ENCODE data around the gene BRSK2.

The BRSK2 gene

DNA sequence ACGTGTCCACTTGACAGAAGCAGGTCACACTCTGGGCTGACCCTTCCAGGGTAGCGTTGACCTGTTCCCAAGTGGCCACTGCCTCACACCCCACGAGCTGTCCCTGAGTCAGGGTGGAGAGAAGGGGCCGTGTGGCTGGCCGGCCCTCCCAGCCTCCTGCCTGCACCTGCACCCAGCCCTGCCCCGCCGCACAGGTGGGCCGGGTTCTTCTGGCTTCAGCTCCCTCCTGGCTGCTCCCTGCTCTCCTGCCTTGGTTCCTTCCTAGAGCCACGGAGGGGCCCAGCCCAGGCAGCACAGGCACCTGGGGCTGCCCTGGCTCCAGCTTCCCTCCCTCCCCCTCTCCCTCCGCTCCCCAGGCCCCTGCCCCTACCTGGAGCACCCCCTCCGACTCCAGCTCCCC is 54.6 kb downstream of the BRSK2 start:
- in situ Hi-C loops (cut with MboI; ENCODE audit: low pct_unique_long_range_greater_than_20kb, low sequenced_read_pairs) = no loop called here
- no peak for DNase-seq

DNA sequence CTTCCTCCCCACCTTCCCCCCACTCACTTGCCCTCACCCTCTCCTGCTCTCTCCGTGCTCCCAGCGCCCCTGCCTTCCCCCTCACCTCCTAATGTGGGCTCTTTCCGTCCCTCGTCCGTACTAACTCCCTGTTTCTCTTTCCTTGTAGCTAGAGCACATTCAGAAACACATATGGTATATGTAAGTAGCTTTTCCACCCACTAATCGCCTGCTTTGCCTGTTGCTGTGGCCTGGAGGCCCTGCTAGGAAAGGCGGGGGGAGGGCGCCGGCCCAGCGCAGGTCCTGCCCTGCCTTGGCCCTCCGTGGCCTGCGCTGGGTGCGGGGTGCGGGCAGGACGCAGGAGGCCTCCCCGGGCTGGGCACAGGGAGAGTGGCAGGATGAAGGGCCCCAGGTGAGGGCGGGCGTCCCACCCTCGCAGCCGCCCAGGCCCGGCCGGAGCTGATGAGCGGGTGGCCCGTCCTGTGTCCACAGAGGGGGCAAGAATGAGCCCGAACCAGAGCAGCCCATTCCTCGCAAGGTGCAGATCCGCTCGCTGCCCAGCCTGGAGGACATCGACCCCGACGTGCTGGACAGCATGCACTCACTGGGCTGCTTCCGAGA is 55.2 kb downstream of the BRSK2 start:
- DNase-seq = no peak
- in situ Hi-C loops (cut with MboI; ENCODE audit: low pct_unique_long_range_greater_than_20kb, low sequenced_read_pairs) = no loop called here

DNA sequence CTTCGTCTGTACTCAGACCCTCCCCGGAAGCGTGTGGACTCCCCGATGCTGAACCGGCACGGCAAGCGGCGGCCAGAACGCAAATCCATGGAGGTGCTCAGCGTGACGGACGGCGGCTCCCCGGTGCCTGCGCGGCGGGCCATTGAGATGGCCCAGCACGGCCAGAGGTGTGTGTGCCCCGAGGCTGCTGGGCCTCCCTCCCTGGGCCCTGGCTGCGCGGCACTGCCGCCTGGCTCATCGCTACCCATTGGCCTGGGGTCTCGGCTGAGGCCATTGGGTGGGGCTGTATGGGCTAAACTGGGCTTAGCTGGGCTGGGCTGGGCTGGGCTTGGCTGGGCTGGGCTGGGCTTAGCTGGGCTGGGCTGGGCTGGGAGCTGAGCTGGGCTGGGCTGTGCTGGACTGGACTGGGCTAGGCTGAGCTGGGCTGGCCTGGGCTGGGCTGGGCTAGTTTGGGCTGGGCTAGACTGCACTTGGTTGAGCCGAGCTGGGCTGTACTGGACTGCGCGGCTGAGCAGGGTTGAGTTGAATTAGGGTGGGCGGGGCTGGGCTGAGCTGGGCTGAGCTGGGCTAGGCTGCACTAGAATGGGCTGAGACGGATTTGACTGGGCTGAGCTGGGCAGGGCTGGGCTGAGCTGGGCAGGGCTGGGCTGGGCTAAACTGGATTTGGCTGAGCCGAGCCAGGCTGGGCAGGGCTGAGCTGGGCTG is 56.2 kb downstream of the BRSK2 start:
- in situ Hi-C loops (cut with MboI; ENCODE audit: low pct_unique_long_range_greater_than_20kb, low sequenced_read_pairs) = no loop called here
- DNase-seq = no peak

DNA sequence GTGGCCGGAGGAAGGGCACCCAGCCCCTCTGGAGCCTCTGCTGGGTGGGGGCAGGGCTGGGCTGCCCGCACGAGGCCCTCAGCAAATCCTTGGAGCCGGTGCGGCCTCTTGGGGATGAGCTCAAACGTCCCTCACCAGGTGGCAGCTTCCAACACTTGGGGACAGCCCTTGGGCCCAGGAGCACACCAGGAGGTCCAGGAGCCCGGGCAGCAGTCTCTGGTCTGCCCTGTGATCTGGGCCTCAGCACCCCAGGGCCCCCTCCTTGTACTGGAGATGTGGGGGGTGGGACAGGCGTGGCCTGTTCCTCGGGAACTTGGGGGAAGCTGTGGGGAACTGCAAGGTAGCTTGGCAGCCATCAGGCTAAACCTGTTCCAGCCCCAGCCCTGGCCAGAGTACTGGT is 56.9 kb downstream of the BRSK2 start:
- DNase-seq = no peak
- in situ Hi-C loops (cut with MboI; ENCODE audit: low pct_unique_long_range_greater_than_20kb, low sequenced_read_pairs) = no loop called here

DNA sequence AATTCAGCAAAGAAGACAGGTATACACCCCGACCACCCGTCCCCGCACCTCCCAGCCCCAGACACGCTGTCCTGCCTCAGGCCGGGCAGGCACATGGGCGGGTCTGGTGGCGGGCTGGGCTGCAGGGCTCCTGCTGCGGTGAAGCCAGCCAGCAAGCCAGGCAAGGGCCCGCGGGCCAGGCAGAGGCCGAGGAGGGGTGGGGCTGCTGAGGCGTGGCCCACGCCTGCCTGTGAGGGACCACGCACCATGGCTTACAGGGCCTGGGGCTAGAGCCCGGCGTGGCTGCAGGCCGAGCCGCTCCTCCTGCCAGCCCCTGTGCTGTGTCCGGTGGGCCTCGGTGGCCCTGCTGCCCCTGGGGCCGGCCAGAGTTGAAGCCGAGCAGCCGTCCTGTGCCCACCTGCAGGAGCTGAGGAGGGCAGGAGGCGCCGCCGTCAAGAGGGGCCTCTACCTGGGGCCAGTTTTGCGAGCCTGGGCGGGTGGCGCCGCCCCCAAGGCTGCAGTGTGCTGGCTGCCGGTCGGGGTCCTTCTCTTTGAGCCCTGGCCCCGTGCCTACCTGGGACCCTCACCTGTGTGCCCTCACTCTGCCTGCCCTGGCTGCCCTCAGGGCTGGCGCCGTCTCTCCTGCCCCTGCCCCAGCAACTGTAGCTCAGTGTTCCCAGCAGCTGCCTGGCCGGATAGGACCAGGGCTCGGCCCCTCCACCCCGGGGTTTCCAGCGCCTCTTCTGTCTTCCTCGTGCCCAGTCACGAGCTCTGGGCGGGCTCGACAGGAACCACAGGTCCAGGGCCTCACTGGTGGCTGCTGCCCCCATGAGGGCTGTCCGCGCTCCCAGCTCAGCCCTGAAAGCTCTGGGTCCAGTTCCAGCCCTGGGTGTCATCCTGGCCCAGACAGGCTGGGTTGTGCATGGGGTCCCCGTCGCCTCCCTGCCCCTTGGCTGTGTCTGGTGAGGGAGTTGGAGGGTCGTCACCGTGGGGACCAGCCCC is 58.4 kb downstream of the BRSK2 start:
- in situ Hi-C loops (cut with MboI; ENCODE audit: low pct_unique_long_range_greater_than_20kb, low sequenced_read_pairs) = no loop called here
- DNase-seq = no peak

DNA sequence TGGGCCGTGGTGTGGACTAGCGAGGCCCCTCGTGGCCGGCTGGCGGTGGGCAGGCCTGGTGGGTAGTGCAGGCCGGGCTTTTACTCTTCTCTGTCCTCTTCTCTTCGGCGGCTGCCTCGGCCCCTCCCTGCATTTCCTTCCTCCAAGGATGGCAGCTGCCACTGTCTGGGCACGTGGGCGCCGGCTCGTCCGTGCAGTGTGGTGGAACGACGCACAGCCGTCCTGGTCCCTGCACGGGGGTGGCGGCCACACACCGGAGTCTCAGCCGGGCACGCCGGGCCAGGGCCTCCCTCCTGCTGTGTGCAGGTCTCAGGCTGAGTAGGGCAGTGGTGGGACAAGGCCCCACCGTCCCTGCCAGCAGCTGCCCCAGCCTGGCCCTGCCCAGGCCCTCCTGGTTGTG is 59.1 kb downstream of the BRSK2 start:
- DNase-seq = no peak
- in situ Hi-C loops (cut with MboI; ENCODE audit: low pct_unique_long_range_greater_than_20kb, low sequenced_read_pairs) = no loop called here

DNA sequence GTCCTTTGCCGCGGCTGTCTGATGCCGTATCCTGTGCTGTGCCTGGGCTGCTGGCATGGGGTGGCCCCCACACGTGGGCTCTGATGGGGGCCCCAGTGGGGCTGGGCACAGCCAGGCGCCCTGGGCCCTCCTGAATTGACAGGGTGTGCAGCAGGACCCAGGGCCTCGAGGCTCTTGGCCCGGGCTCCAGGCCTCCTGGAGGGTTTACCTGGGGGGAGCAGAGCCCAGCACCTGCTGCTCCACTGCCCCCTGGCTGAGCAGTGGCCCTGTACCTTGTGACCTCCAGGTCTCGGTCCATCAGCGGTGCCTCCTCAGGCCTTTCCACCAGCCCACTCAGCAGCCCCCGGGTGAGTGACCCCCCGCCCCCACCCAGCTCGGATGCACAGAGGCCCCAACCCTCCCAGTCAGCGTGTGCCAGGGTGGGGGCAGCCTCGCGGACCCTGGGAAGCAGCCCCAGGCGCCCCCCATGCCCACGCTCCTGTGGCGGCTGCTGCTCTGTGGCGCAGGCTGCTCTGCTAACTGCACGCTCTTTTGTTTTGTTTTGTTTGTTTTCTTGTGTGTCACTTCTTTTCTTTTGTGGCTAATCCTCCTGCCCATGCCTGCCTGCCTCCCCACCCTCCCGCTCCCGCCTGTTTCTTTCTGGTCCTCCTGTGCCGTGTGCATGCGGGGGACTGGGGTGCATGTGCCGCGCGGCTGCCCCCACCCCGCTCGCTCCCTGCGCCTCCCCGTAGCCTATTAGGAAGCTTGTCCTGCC is 59.9 kb downstream of the BRSK2 start:
- in situ Hi-C loops (cut with MboI; ENCODE audit: low pct_unique_long_range_greater_than_20kb, low sequenced_read_pairs) = no loop called here
- no peak for DNase-seq

DNA sequence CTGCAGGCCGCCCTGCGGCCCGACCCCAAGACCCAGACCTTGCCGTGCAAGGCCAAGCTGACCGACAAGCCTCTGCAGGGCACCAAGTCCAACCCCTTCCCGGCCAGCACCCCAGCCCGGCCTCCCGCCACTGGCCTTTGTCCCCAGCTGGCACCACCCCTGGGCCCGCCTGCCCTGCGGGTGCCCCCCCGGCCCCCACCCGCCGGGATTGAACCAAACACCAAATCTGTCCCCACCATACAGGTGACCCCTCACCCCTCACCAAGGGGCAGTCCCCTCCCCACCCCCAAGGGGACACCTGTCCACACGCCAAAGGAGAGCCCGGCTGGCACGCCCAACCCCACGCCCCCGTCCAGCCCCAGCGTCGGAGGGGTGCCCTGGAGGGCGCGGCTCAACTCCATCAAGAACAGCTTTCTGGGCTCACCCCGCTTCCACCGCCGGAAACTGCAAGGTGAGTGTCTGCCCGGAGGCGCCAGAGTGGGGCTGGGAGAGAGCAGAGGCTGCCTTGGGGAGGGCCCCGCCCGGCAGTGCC is 60.7 kb downstream of the BRSK2 start:
- DNase-seq = no peak
- in situ Hi-C loops (cut with MboI; ENCODE audit: low pct_unique_long_range_greater_than_20kb, low sequenced_read_pairs) = no loop called here

DNA sequence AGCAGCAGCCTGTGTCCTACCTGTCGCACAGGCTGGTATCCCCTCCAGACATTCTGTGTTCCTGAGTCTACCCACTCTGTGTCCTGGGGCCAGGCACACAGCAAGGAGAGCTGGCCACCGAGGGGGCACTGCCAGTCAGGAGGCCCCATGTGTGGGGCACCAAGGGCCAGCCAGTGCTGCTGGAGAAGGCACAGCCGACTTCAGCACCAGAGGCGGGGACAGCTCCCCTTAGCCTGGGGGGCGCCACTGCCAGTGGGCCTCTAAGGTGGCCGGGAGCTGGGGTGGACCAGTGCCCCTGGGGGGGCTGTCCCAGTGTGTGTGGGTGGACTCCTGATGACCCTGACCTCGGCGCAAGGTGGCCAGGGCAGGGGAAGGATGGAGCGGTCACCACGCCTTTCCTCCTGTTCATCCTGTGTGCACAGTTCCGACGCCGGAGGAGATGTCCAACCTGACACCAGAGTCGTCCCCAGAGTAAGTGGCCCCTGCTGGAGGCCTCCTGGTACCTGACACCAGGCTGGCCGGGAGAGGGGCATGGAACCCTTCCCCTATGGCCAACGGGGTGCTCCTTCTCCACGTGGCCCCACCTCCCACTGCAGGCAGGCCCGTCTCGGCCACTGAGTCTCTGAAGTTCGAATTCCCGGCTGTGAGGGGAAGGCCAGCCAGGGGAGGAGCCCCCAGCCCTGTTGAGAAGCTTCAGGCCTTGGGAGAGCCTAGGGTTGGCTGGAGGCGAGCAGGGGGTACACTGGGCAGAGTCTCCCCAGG is 61.4 kb downstream of the BRSK2 start:
- in situ Hi-C loops (cut with MboI; ENCODE audit: low pct_unique_long_range_greater_than_20kb, low sequenced_read_pairs) = no loop called here
- no peak for DNase-seq

DNA sequence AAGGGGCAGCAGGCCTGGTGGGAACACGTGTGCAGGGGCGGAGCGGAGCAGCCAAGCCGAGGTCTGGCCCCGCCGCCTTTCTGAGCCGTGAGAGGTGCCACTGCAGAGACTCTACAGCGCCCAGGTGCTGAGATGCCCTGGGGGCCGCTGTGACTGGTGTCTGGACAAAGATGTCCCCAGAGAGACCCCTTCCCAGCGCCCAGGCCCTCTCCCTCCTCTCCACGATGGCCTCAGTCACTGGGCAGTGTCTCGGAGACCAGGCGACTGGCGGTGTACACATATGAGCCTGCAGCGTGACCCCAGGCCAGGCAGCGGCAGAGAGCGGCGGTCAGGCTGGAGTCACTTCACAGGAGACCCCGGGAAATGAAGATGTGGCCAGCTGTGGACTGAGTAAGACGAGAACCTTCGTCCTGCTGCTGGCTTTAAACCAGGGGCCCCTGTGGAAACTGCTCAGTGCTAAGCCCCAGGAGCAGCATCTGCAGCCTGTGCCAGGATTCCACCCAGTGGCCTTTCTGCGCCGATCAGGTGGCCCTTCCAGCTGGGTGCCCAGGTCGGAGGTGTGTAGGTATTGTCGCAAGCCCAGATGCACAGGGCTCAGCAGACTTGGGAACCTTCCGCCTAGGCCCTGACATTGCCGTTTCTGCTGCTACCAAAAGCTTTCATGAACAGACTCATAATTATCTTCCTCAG is 62.2 kb downstream of the BRSK2 start:
- in situ Hi-C loops (cut with MboI; ENCODE audit: low pct_unique_long_range_greater_than_20kb, low sequenced_read_pairs) = no loop called here
- no peak for DNase-seq

DNA sequence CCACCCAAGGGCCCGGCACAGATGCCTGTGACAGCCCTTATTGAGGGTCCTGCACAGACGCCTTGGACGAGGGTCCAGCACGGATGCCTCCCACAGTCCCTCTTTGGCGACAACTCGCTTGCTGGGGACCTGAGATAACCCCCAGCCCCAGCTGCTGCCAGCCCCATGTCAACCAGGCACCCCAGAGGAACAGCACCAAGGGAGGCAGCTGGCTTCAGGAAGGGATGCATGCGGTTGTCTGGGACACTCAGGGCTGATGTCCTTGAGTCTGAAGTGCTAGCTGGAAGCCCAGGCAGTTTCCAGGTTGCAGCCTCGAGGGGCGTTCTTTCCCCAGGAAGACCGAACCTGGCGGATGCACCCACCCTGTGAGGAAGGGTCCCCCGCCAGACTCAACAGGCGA is 63.0 kb downstream of the BRSK2 start:
- no peak for DNase-seq
- in situ Hi-C loops (cut with MboI; ENCODE audit: low pct_unique_long_range_greater_than_20kb, low sequenced_read_pairs) = no loop called here

DNA sequence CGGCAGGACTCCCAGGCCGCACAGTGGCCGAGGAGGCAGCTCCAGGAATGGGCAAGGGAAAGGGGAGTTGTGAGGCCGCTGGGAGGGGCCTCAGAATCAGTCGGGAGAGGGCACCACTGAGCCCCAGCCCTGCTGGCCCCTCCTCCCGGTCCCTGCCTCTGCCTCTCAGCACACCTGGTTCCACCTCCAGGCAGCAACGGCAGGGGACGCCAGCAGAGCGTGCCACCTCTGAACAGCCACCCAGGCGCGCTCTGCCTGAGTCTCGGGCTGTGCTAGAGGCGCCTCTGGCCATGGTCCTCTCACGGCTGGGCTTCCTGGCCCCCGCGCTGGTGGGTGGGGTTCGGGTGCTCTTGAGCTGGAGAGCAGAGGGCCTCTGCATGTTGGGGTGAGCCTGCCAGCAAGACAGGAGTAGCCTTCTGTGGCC is 63.9 kb downstream of the BRSK2 start:
- in situ Hi-C loops (cut with MboI; ENCODE audit: low pct_unique_long_range_greater_than_20kb, low sequenced_read_pairs) = no loop called here

DNA sequence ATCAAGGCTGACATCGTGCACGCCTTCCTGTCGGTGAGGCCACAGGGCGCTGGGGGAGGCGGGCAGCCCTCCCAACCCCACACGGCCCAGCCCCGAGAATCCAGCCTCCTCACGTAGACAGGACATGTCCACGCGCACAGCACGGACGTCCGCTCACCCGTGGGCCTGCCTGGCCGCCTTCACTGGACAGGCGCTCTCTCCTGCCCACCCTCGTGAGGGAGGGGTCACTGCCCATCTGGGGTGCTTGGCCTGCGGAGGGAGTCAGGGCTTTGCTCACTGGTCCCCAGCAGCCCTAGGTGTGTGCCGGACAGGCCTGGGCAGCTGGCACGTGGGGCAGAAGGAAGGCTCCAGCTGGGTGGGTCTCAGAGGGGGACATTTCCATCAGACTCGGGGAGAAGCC is 64.8 kb downstream of the BRSK2 start:
- DNase-seq = no peak
- in situ Hi-C loops (cut with MboI; ENCODE audit: low pct_unique_long_range_greater_than_20kb, low sequenced_read_pairs) = no loop called here

More for the DNA sequence above, 63.9 kb downstream of the BRSK2 start:
- peak; percentile 49 for DNase-seq

DNA sequence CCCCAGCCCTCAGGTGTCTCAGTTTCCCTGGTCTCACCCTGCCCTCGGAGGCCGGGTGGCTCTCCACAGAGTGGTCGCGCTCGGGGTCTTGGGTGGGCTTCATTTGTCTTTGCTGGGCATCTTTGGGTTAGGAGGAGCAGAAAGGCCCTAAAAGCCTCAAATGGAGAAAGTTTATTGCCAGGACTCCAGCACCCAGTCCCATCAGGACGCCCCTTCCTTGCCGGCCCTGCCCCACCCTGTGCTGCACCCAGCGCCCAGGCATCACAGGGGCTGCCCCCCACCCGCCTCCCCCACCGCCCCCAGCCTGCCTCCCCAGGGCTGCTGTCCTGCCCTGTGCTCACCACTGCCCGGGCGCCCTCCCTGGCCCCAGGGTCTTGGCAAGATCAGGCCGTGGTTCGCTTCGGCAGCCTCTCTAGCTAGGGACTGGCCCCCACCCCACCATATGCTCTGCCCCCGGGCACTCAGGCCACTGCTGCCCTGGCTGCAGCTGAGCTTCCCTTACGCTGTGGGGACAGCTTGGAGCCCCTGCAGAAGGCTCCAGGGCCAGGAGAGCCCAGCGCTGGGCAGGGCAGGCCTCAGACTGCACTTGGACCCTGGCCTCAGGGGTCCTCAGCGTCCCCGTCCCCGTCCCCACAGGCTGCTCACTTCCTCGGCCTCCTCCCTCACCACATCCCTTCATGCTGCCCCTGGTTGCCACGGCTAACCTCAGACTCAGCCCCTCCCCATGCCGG is 65.5 kb downstream of the BRSK2 start:
- no peak for DNase-seq
- in situ Hi-C loops (cut with MboI; ENCODE audit: low pct_unique_long_range_greater_than_20kb, low sequenced_read_pairs) = no loop called here

DNA sequence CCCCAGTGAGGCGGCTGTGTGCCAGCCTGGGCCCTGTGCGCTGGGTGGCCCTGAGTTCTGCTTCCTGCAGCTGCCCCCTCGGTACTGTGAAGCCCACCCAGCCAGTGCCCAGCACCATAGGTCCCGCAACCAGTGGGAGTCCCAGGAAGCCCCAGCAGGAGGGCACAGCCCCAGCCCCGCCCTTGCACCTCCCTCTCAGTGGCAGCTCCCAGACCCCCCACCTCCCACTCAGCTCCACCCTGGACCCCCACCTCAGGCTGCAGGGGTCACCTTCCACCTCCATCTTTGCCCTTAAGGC is 66.0 kb downstream of the BRSK2 start:
- no peak for DNase-seq
- in situ Hi-C loops (cut with MboI; ENCODE audit: low pct_unique_long_range_greater_than_20kb, low sequenced_read_pairs) = no loop called here

DNA sequence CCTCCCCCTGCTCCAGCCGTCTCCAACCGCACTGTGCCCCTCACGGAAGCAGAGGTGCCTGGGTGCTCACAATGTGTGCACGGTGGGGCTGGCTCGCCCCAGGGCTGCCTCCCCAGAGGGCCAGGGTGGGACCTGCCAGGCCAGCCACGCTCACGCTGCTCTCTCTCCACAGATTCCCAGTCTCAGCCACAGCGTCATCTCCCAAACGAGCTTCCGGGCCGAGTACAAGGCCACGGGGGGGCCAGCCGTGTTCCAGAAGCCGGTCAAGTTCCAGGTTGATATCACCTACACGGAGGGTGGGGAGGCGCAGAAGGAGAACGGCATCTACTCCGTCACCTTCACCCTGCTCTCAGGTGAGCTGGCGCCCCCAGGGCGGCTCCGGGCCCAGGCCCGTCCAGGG is 66.4 kb downstream of the BRSK2 start:
- in situ Hi-C loops (cut with MboI; ENCODE audit: low pct_unique_long_range_greater_than_20kb, low sequenced_read_pairs) = no loop called here
- DNase-seq = no peak

DNA sequence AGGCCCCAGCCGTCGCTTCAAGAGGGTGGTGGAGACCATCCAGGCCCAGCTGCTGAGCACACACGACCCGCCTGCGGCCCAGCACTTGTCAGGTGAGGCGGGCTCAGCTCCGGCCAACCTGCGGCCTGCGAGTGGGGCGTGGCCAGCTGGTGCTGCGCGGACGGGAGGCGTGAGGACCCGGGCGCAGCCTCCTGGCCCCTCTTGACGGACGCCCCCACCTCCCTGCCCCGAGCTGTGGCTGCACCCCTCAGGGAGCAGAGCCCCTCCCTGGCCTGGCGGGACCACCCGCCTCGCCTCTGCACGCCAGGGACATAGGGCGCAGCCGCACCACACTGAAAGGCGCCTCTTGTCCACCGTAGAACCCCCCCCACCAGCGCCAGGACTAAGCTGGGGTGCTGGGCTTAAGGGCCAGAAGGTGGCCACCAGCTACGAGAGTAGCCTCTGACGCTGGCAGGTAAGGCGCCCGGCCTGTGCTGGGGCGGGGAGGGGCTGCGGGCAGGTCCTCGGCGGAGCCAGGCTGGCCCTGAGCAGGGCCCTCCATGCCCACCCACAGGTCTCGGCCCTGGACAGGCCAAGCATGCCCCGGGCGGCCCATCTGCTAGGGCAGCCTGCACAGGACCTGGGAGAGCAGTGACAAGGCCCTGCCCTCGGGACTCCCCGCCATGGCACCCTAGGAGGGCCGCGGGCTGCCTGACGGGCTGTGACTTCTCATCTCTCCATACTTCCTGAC is 67.0 kb downstream of the BRSK2 start:
- in situ Hi-C loops (cut with MboI; ENCODE audit: low pct_unique_long_range_greater_than_20kb, low sequenced_read_pairs) = no loop called here
- DNase-seq = no peak
